H7 (cell line): ENCODE results near the gene USF2. TPM values are rescaled to one million over a fixed set of nuclear protein-coding genes. Genes with fewer than 3 reads are reported as not detected.

Experiments used
- DNase-seq: peaks from one replicate; pipeline ENCODE4 v3.0.0; 2012
- H3K27me3 ChIP-seq: 2 replicates; pipeline ENCODE4 v1.6.0; 2011; ENCODE audit warnings: mild to moderate bottlenecking, low read length; ENCODE audit not compliant: control insufficient read depth, insufficient read depth
- H3K36me3 ChIP-seq: replicated peaks from 2 replicates; pipeline ENCODE4 v1.5.1; 2011; ENCODE audit warnings: low read length; ENCODE audit not compliant: control insufficient read depth, insufficient read depth
- H3K4me3 ChIP-seq: 2 replicates; pipeline ENCODE4 v1.5.1; 2011; ENCODE audit warnings: low read depth, mild to moderate bottlenecking, control low read depth, low read length, moderate library complexity; ENCODE audit not compliant: insufficient read depth
- total RNA-seq: library from RNA; depleted of rRNA; stranded (reverse); fragments of >200 nt; shearing (Covaris generic); gene quantifications from 2 replicates; pipeline ENCODE4 v1.2.3, GENCODE V29; 2014

The USF2 gene
- total RNA-seq, 1 experiment from 2014 or later: 79.3 TPM

DNA sequence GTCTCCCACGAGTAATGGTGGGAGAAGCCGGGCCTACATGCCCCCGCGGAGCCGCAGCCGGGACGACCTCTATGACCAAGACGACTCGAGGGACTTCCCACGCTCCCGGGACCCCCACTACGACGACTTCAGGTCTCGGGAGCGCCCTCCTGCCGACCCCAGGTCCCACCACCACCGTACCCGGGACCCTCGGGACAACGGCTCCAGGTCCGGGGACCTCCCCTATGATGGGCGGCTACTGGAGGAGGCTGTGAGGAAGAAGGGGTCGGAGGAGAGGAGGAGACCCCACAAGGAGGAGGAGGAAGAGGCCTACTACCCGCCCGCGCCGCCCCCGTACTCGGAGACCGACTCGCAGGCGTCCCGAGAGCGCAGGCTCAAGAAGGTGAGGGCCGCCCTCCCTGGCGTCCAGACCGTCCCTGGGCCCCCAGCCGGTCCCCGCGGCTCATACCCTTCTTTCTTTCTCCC, 1.4 kb upstream of the USF2 start:
- Histone ChIP-seq H3K4me3 (peak overlapping the region; percentile 59), H3K36me3 (peaks cover 26% of the 10 kb centered on the region), H3K27me3 (no peaks in the 10 kb centered on the region)
- peak; percentile 81 for DNase-seq

- H3K4me3 ChIP-seq: peak overlapping the region; percentile 59
- H3K36me3 ChIP-seq: peaks cover 27% of the 10 kb centered on the region
- H3K27me3 ChIP-seq: no peaks in the 10 kb centered on the region
- DNase-seq: peak; percentile 100
Observed at GRCh38 chr19:35267818-35268535, 785 bp upstream of the USF2 start.

GRCh38 chr19:35269438-35270117, 816 bp downstream of the USF2 start:
- H3K4me3 ChIP-seq: peak overlapping the region; percentile 44
- no peaks in the 10 kb centered on the region for H3K27me3 ChIP-seq
- H3K36me3 ChIP-seq: peaks cover 26% of the 10 kb centered on the region
- peak; percentile 96 for DNase-seq

- DNase-seq: no peak
- Histone ChIP-seq H3K27me3 (no peaks in the 10 kb centered on the region), H3K4me3 (no peak overlapping the region), H3K36me3 (peaks cover 25% of the 10 kb centered on the region)
Observed at GRCh38 chr19:35270381-35270811, 1.6 kb downstream of the USF2 start.

DNA sequence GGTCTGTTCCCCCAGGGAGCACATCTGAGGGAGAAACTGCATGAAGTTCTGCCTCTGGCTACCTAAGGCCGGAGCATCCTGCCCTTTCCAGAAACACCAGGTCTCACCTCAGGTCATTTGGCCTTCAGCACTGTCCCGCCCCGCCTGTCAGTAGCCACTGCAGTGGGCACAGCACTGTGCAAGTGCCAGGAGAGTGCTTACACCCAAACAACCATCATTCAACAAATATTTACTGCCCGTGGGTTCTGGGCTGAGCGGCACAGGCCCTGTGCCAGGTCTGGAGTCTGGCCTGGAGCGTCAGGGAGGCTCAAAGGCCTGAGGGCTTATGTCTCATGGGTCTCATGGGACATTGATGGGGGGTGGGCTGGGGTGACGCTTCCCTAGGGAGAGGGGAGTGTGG, 2.8 kb downstream of the USF2 start:
- no peaks in the 10 kb centered on the region for H3K27me3 ChIP-seq
- H3K36me3 ChIP-seq: peaks cover 23% of the 10 kb centered on the region
- DNase-seq: no peak
- no peak overlapping the region for H3K4me3 ChIP-seq

- Histone ChIP-seq H3K27me3 (no peaks in the 10 kb centered on the region), H3K36me3 (peaks cover 24% of the 10 kb centered on the region), H3K4me3 (no peak overlapping the region)
- no peak for DNase-seq
Observed at GRCh38 chr19:35272122-35272719, 3.5 kb downstream of the USF2 start.

- Histone ChIP-seq H3K4me3 (no peak overlapping the region), H3K36me3 (peaks cover 24% of the 10 kb centered on the region), H3K27me3 (no peaks in the 10 kb centered on the region)
- DNase-seq: no peak
Observed at GRCh38 chr19:35272954-35273649, 4.3 kb downstream of the USF2 start.

DNA sequence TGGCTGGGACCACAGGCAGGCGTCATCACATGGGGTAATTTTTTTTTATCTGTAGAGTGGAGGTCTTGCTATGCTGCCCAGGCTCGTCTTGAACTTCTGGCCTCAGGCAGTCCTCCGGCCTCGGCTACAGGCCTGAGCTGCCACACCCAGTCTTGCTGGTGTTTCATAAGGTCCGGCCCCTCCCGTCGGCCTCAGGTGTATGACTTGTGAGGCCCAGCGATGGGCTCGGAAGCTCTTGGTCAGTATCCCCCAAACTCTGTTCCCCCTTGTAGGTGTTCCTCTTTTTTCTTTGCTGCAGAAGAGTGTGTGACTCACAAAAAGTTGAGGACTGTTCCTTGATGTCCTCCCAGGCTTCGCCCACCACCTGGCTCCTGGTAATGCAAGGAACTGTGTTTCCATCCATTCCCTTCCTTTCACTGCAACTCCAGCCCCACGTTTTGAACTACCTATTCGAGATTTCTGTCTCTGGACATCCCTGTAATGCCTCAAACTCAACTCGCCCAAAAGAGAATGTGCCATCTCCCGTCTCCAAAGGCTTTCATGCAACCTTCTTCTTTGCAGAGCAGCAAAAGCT, 5.0 kb downstream of the USF2 start:
- no peak for DNase-seq
- Histone ChIP-seq H3K36me3 (peaks cover 24% of the 10 kb centered on the region), H3K4me3 (no peak overlapping the region), H3K27me3 (no peaks in the 10 kb centered on the region)

- no peak for DNase-seq
- no peak overlapping the region for H3K4me3 ChIP-seq
- H3K36me3 ChIP-seq: peaks cover 24% of the 10 kb centered on the region
- H3K27me3 ChIP-seq: no peaks in the 10 kb centered on the region
Observed at GRCh38 chr19:35274323-35274722, 5.6 kb downstream of the USF2 start.

DNA sequence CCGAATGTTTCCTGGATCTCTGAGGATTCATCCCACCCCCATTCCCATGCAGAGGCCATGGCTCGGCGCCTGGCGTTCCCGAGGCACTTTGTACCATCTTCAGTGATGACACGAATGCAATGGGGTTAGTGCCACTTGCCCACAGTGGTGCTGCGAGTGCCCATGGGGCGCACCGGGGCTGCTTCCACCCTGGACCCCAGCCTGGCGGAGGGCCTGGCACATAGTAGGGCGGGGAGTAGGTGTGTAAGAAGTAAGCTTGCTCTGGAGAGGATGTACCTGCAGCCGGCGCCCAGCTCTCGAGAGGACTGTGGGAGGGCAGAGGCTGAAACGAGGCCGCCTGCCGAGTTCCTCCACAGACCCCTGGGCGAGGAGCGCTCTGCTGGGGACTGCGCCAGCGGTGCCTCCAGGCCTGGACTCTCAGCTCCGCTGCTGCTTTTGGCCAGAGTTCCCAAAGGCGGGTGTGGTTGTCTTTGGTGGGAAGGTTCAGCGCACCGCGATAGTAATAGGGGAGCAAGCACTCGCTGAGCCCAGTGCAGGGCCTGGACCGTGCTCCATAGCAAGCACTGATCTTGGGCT, 8.0 kb downstream of the USF2 start:
- H3K27me3 ChIP-seq: no peaks in the 10 kb centered on the region
- H3K36me3 ChIP-seq: peaks cover 11% of the 10 kb centered on the region
- peak; percentile 20 for DNase-seq
- no peak overlapping the region for H3K4me3 ChIP-seq

DNA sequence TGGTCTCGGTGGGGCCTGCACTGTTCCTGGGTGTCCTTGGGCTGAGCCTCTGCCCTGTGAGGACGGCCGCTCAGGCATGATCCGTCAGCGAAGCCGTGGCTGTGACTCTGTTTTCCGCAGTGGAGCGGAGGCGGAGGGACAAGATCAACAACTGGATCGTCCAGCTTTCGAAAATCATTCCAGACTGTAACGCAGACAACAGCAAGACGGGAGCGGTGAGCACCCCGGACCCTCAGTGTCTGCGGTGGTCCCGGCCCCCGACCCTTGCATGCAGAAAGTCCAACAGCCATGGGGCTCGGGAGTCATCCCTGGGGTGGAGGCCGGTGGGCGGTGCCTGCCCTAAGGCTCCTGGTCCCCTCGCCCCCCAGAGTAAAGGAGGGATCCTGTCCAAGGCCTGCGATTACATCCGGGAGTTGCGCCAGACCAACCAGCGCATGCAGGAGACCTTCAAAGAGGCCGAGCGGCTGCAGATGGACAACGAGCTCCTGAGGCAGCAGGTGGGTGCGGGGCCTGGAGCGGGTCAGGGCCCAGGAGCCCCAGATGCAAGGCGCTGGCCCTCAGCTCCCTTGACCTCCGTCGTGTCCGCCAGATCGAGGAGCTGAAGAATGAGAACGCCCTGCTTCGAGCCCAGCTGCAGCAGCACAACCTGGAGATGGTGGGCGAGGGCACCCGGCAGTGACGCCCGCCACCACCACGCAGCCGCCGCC, 10.0 kb downstream of the USF2 start:
- Histone ChIP-seq H3K4me3 (no peak overlapping the region), H3K36me3 (peaks cover 4% of the 10 kb centered on the region), H3K27me3 (0 out of 2 replicates have a peak, but pooled peaks cover 3% of the 10 kb centered on the region)
- DNase-seq: peak; percentile 57

DNA sequence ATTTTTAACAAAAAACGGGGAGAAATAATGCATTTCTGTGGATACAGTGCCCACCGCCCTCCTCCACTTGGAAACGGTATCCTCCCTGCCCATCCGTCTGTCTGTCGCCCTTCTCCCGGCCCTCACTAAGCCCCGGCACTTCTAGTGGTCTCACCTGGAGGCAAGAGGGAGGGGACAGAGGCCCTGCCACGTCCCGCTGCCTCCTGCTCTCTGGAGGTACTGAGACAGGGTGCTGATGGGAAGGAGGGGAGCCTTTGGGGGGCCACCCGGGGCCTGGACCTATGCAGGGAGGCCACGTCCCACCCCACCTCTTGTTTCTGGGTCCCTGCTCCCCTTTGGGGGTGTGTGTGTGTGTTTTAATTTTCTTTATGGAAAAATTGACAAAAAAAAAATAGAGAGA, 10.6 kb downstream of the USF2 start:
- peak; percentile 54 for DNase-seq
- Histone ChIP-seq H3K36me3 (peaks cover 3% of the 10 kb centered on the region), H3K27me3 (0 out of 2 replicates have a peak, but pooled peaks cover 3% of the 10 kb centered on the region)

GRCh38 chr19:35279985-35280821, 11.4 kb downstream of the USF2 start:
- peak; percentile 54 for DNase-seq
- H3K36me3 ChIP-seq: peaks cover 1% of the 10 kb centered on the region; the same call in 1 of the 2 replicates
- no peak overlapping the region for H3K4me3 ChIP-seq
- 0 out of 2 replicates have a peak, but pooled peaks cover 3% of the 10 kb centered on the region for H3K27me3 ChIP-seq

More for the DNA sequence above, 10.6 kb downstream of the USF2 start:
- no peak overlapping the region for H3K4me3 ChIP-seq
